Smooth muscle cell of the brain vasculature (primary cell): Measurements from ENCODE around the gene ADCY1.
A peak's percentile ranks its signal among the peaks of the same experiment; 100 is the strongest.
"Not testable (repeated sequence)": the region's sequence is repeated elsewhere in the genome, so short reads cannot be mapped to it uniquely, and the experiment has no call there.

Source experiments
- DNase-seq: peaks from one replicate; pipeline ENCODE4 v3.0.0-alpha.2; 2012; ENCODE audit warnings: low read depth, low spot score

Gene ADCY1

GRCh38 chr7:45740573-45740972, 166.4 kb downstream of the ADCY1 start:
- DNase-seq: not testable (repeated sequence)

- DNase-seq: not testable (repeated sequence)
Observed at GRCh38 chr7:45748976-45749375, 174.8 kb downstream of the ADCY1 start.

- not testable (repeated sequence) for DNase-seq
Observed at GRCh38 chr7:45751352-45751751, 177.2 kb downstream of the ADCY1 start.

GRCh38 chr7:45756333-45756732, 182.2 kb downstream of the ADCY1 start:
- DNase-seq: not testable (repeated sequence)

GRCh38 chr7:45756757-45757156, 182.6 kb downstream of the ADCY1 start:
- not testable (repeated sequence) for DNase-seq

- not testable (repeated sequence) for DNase-seq
Observed at GRCh38 chr7:45759464-45759863, 185.3 kb downstream of the ADCY1 start.

GRCh38 chr7:45761545-45762205, 187.5 kb downstream of the ADCY1 start:
- DNase-seq: peak; percentile 70

- DNase-seq: not testable (repeated sequence)
Observed at GRCh38 chr7:45762225-45762994, 188.2 kb downstream of the ADCY1 start.

- DNase-seq: peak; percentile 96
Observed at GRCh38 chr7:45768516-45769394, 194.6 kb downstream of the ADCY1 start.

GRCh38 chr7:45769626-45770025, 195.5 kb downstream of the ADCY1 start:
- DNase-seq: not testable (repeated sequence)
